GM21528 (cell line): ENCODE results near the gene SPATA2.
"Not testable (repeated sequence)": the region's sequence is repeated elsewhere in the genome, so short reads cannot be mapped to it uniquely, and the experiment has no call there.

Source experiments
- ATAC-seq: cut with Tn5 transposase; IDR thresholded peaks from one replicate; pipeline ENCODE4 v1.9.1; 2021; ENCODE audit warnings: mild to moderate bottlenecking, moderate library complexity; ENCODE audit not compliant: unreplicated experiment, low FRiP score

Gene SPATA2

GRCh38 chr20:49905415-49906091 is 9.8 kb downstream of the SPATA2 start:
- ATAC-seq = no peak

GRCh38 chr20:49904440-49905214 is 10.7 kb downstream of the SPATA2 start:
- ATAC-seq = no peak

GRCh38 chr20:49901588-49901987 is 13.7 kb downstream of the SPATA2 start:
- no peak for ATAC-seq

- ATAC-seq = no peak
These were observed 15.6 kb downstream of the SPATA2 start for GRCh38 chr20:49899541-49900383.

- ATAC-seq = no peak
These were observed 19.1 kb downstream of the SPATA2 start for GRCh38 chr20:49896204-49896603.

- ATAC-seq = not testable (repeated sequence)
These were observed 19.7 kb downstream of the SPATA2 start for GRCh38 chr20:49895474-49896093.

GRCh38 chr20:49894073-49894470 is 21.3 kb downstream of the SPATA2 start:
- ATAC-seq = no peak

GRCh38 chr20:49893242-49894072 is 21.9 kb downstream of the SPATA2 start:
- ATAC-seq = no peak

- no peak for ATAC-seq
These were observed 22.5 kb downstream of the SPATA2 start for GRCh38 chr20:49892817-49893216.

GRCh38 chr20:49892260-49892659 is 23.1 kb downstream of the SPATA2 start:
- no peak for ATAC-seq

GRCh38 chr20:49891476-49892110 is 23.7 kb downstream of the SPATA2 start:
- ATAC-seq = no peak

- no peak for ATAC-seq
These were observed 24.6 kb downstream of the SPATA2 start for GRCh38 chr20:49890471-49891361.

GRCh38 chr20:49889935-49890333 is 25.4 kb downstream of the SPATA2 start:
- ATAC-seq = no peak

GRCh38 chr20:49889001-49889934 is 26.1 kb downstream of the SPATA2 start:
- no peak for ATAC-seq

GRCh38 chr20:49888212-49889000 is 26.9 kb downstream of the SPATA2 start:
- no peak for ATAC-seq
